K562 (cell line): ENCODE results near the gene MAP1LC3A. TPM values are rescaled to one million over a fixed set of nuclear protein-coding genes. Genes with fewer than 3 reads are reported as not detected.

ENCODE experiments used
- ATAC-seq: fragments of 200-7000 bp; cut with Tn5 transposase; 3 replicates; pipeline ENCODE4 v1.9.1; 2020; ENCODE audit warnings: moderate library complexity
- BruUV-seq: library from RNA; stranded (reverse); fragments of 400-500 nt; replicated peaks from 2 replicates; lab custom pipeline; 2021; lab: Mats Ljungman, UMichigan
- CTCF ChIA-PET: fragments of 300-600 bp; formaldehyde crosslinking; extraction: SDS; loops from one replicate; lab custom pipeline; 2021; ENCODE audit warnings: low intra/inter-chr PET ratio; lab: Yijun Ruan, JAX
- POLR2A ChIA-PET: fragments of 300-600, 350-650 bp; sonication (Branson Sonifier 250); formaldehyde crosslinking; extraction: SDS; loops from one replicate; lab custom pipeline; 2021; ENCODE audit warnings: antibody characterized with exemption, inconsistent platforms; lab: Yijun Ruan, JAX
- DNase-seq, 4 experiments: peaks; one replicate each; pipeline versions ENCODE4 v3.0.0 to v3.0.0-alpha.2; 2011 to 2018; ENCODE audit warnings: low spot score in 3 of 4, mixed read lengths in 3 of 4; ENCODE audit errors: extremely low read depth in 1 of 4
- FAIRE-seq: peaks from 2 replicates; lab custom pipeline; 2011; peaks lifted over from hg19 to GRCh38; lab: Jason Lieb, UNC
- H2AFZ ChIP-seq: 2 replicates; pipeline ENCODE4 v1.6.0; 2011; ENCODE audit warnings: low read depth, low read length, control low read depth, inconsistent platforms
- H3K27ac ChIP-seq: fragments of 200-600 bp; 3 replicates; pipeline ENCODE4 v1.8.0; 2011; ENCODE audit warnings: low read depth, mild to moderate bottlenecking, control low read depth, inconsistent platforms, low read length, moderate library complexity, mixed read lengths; ENCODE audit errors: extremely low read depth
- H3K27me3 ChIP-seq, 2 experiments: fragments of 300-600 bp in 1 of 2; 2 replicates in 1 of 2; 3 replicates in 1 of 2; pipeline versions ENCODE4 v1.6.0 to v1.8.0; 2011; ENCODE audit warnings: inconsistent platforms in 2 of 2, low read length in 2 of 2, mild to moderate bottlenecking in 1 of 2, mixed read lengths in 1 of 2, moderate library complexity in 1 of 2; ENCODE audit not compliant: control insufficient read depth in 2 of 2, insufficient read depth in 2 of 2
- H3K36me3 ChIP-seq: fragments of 300-600 bp; 3 replicates; pipeline ENCODE4 v1.8.0; 2011; ENCODE audit warnings: mild to moderate bottlenecking, low read length, inconsistent platforms; ENCODE audit not compliant: control insufficient read depth, insufficient read depth
- H3K4me1 ChIP-seq, 2 experiments: fragments of 200-600 bp in 1 of 2; replicated peaks in 1 of 2; 2 replicates in 1 of 2; 3 replicates in 1 of 2; pipeline versions ENCODE4 v1.5.1 to v1.8.0; 2011; ENCODE audit warnings: inconsistent platforms in 2 of 2, low read length in 2 of 2, mild to moderate bottlenecking in 1 of 2, mixed read lengths in 1 of 2, moderate library complexity in 1 of 2; ENCODE audit not compliant: control insufficient read depth in 2 of 2, insufficient read depth in 2 of 2
- H3K4me2 ChIP-seq: 2 replicates; pipeline ENCODE4 v1.6.1; 2011; ENCODE audit warnings: low read length, control low read depth, inconsistent platforms, mixed read lengths; ENCODE audit not compliant: insufficient read depth
- H3K4me3 ChIP-seq: fragments of 200-600 bp; sonication (generic), shearing (Covaris generic); 2 replicates; pipeline ENCODE4 v1.5.1; 2016; ENCODE audit warnings: control low read depth, inconsistent platforms
- H3K79me2 ChIP-seq: fragments of 200-600 bp; 3 replicates; pipeline ENCODE4 v1.8.0; 2011; ENCODE audit warnings: low read length, inconsistent platforms; ENCODE audit not compliant: control insufficient read depth, insufficient read depth
- H3K9ac ChIP-seq, 2 experiments: 2 replicates each; pipeline versions ENCODE4 v1.6.0 to v1.6.1; 2011; ENCODE audit warnings: low read depth in 2 of 2, low read length in 2 of 2, control low read depth in 1 of 2, inconsistent platforms in 1 of 2, mild to moderate bottlenecking in 1 of 2, mixed read lengths in 1 of 2; ENCODE audit not compliant: insufficient read depth in 1 of 2
- H3K9me1 ChIP-seq: one replicate; pipeline ENCODE4 v1.6.0; 2011; ENCODE audit warnings: inconsistent platforms, mild to moderate bottlenecking, low read length, moderate library complexity; ENCODE audit not compliant: control insufficient read depth, insufficient read depth
- H3K9me3 ChIP-seq: replicated peaks from 2 replicates; pipeline ENCODE4 v1.5.1; 2011; ENCODE audit warnings: low read depth, low read length, inconsistent platforms; ENCODE audit not compliant: control insufficient read depth, insufficient read depth
- H4K20me1 ChIP-seq: replicated peaks from 2 replicates; pipeline ENCODE4 v1.6.1; 2011; ENCODE audit warnings: low read length, inconsistent platforms, mixed read lengths; ENCODE audit not compliant: control insufficient read depth, insufficient read depth
- ARID2 ChIP-seq: fragments of 450-650 bp; IDR thresholded peaks from 2 replicates; pipeline ENCODE4 v1.6.1; 2017; ENCODE audit warnings: antibody characterized with exemption, mild to moderate bottlenecking
- GATA2 ChIP-seq: sonication (generic); formaldehyde crosslinking; IDR thresholded peaks from 2 replicates; pipeline ENCODE4 v1.4.0; 2020; ENCODE audit warnings: mild to moderate bottlenecking, missing genetic modification reagents
- KLF16 ChIP-seq: IDR thresholded peaks from 2 replicates; pipeline ENCODE4 v1.6.1; 2016; ENCODE audit warnings: antibody characterized with exemption
- LCOR ChIP-seq: sonication (generic); formaldehyde crosslinking; IDR thresholded peaks from 2 replicates; pipeline ENCODE4 v1.8.0; 2022; ENCODE audit warnings: mild to moderate bottlenecking, missing genetic modification reagents
- MTA1 ChIP-seq: fragments of 450-650 bp; IDR thresholded peaks from 2 replicates; pipeline ENCODE4 v1.6.1; 2017; ENCODE audit warnings: borderline replicate concordance
- NCOA4 ChIP-seq: fragments of 450-650 bp; IDR thresholded peaks from 2 replicates; pipeline ENCODE4 v1.6.1; 2018; ENCODE audit warnings: mild to moderate bottlenecking; ENCODE audit not compliant: partially characterized antibody
- NR4A1 ChIP-seq, 2 experiments: fragments of 250-450 bp in 1 of 2; fragments of 450-650 bp in 1 of 2; sonication (Bioruptor Pico) in 1 of 2; IDR thresholded peaks; 2 replicates each; pipeline versions ENCODE4 v1.4.0 to v1.6.1; 2016 to 2020; ENCODE audit warnings: mild to moderate bottlenecking in 2 of 2, missing compliant biosample characterization in 1 of 2, missing genetic modification characterization in 1 of 2, moderate library complexity in 1 of 2
- OTX1 ChIP-seq: fragments of 450-650 bp; formaldehyde crosslinking; IDR thresholded peaks from 2 replicates; pipeline ENCODE4 v1.4.0; 2022; ENCODE audit warnings: mild to moderate bottlenecking
- PHF8 ChIP-seq: fragments of 200-600 bp; sonication (generic); IDR thresholded peaks from 2 replicates; pipeline ENCODE4 v1.6.1; 2012; ENCODE audit warnings: mixed run types, mild to moderate bottlenecking, inconsistent platforms, low read length, moderate library complexity, borderline replicate concordance
- ZNF239 ChIP-seq: fragments of 250-450 bp; sonication (Bioruptor Pico); IDR thresholded peaks from 2 replicates; pipeline ENCODE4 v1.4.0; 2020; ENCODE audit warnings: mild to moderate bottlenecking
- ZNF699 ChIP-seq: fragments of 250-450 bp; sonication (Bioruptor Pico); IDR thresholded peaks from 2 replicates; pipeline ENCODE4 v1.8.0; 2021; ENCODE audit warnings: mild to moderate bottlenecking, moderate library complexity; ENCODE audit not compliant: insufficient replicate concordance
- ZNF76 ChIP-seq: fragments of 250-450 bp; sonication (Bioruptor Pico); IDR thresholded peaks from 2 replicates; pipeline ENCODE4 v1.4.0; 2020; ENCODE audit warnings: mild to moderate bottlenecking, moderate library complexity, borderline replicate concordance
- WGBS: fragments of 100-300 bp; shearing (Covaris generic); methylation state at CpG from one replicate; pipeline ENCODE4 v1.1.6; 2016; ENCODE audit warnings: low coverage, mixed read lengths; ENCODE audit not compliant: insufficient coverage; ENCODE audit errors: missing lambda C conversion rate; 5-methylcytosine and 5-hydroxymethylcytosine counted together
- in situ Hi-C: fragments of 300-500 bp; cut with MboI; formaldehyde crosslinking; loops from 4 replicates; pipeline ENCODE4 v1.15.0; 2018; ENCODE audit warnings: inconsistent platforms, mixed read lengths
- intact Hi-C: fragments of 100-400 bp; cut with micrococcal nuclease; formaldehyde crosslinking; loops from 2 replicates; pipeline ENCODE4 v1.14.2; 2022
- polyA plus RNA-seq, 8 experiments: library from polyadenylated mRNA; depleted of rRNA in 4 of 8; stranded (reverse) in 5 of 8; unstranded in 3 of 8; fragments of >200 nt; fragmentation: Nextera tagmentation in 2 of 8; fragmentation: Illumina TruSeq in 1 of 8; extraction: Ambion mirVana in 2 of 8; extraction: Trizol in 1 of 8; gene quantifications; 2 replicates each; pipeline versions ENCODE4 v1.2.1 to v1.2.3, GENCODE V29; 2011 to 2014; ENCODE audit warnings: inconsistent platforms in 1 of 8, missing spikeins in 1 of 8
- total RNA-seq, 7 experiments: library from RNA; depleted of rRNA in 6 of 7; stranded (reverse); fragments of >200 nt in 6 of 7; fragmentation: Illumina TruSeq in 2 of 7; extraction: Trizol in 2 of 7; gene quantifications; 2 replicates each; pipeline versions ENCODE4 v1.2.1 to v1.2.3, GENCODE V29; 2011 to 2021; ENCODE audit warnings: low replicate concordance in 1 of 7
- TF ChIP-seq, protein P1 (sequence below), 2 experiments: fragments of 450-650 bp; conservative IDR thresholded peaks; 2 replicates each; pipeline ENCODE4 v1.6.1; 2017; ENCODE audit warnings: mild to moderate bottlenecking in 2 of 2, moderate library complexity in 2 of 2
- TF ChIP-seq, protein P2 (sequence below): fragments of 150-350 bp; IDR thresholded peaks from 2 replicates; pipeline ENCODE4 v1.6.1; 2014; ENCODE audit warnings: low read depth, mild to moderate bottlenecking, low read length, borderline replicate concordance
- TF ChIP-seq, protein P3 (sequence below): fragments of 200-800 bp; sonication (Bioruptor generic); IDR thresholded peaks from 2 replicates; pipeline ENCODE4 v1.6.1; 2017; ENCODE audit warnings: missing genetic modification characterization, missing compliant biosample characterization

Gene MAP1LC3A
- total and polyA plus RNA-seq, 9 of the 15 experiments (the other 6 are each of a cell fraction or from before 2014, with no cell fraction given) = 0.27 to 0.38 TPM; not detected in 7

GRCh38 chr20:34566978-34567891 is 8.7 kb downstream of the MAP1LC3A start:
- no TSS peak for BruUV-seq
- Histone ChIP-seq H2AFZ (no peak overlapping the region), H3K27ac (no peak overlapping the region), H3K9me3 (no peaks in the 10 kb centered on the region), H3K27me3 (no peaks in the 10 kb centered on the region), H3K79me2 (no peaks in the 10 kb centered on the region), H3K4me3 (no peak overlapping the region), H3K9me1 (no peaks in the 10 kb centered on the region), H4K20me1 (peaks cover 3% of the 10 kb centered on the region; the same call in 1 of the 2 replicates), H3K9ac (peak overlapping the region in 1 of 2 experiments; percentile 3; a peak in 1 of 4 replicates), H3K4me2 (no peak overlapping the region), H3K36me3 (peaks cover 6% of the 10 kb centered on the region; the same call in 2 of the 3 replicates), H3K4me1 (peaks cover 3 to 15% of the 10 kb centered on the region in 2 experiments; a peak in 4 of 5 replicates)
- ChIA-PET CTCF (no interaction called here), POLR2A (interaction anchor here (0.7 to 2.1 kb wide), 4 partner anchors 9 to 19 kb away, joined by 3 to 7 read pairs (median 4); no protein-coding TSS in a partner anchor)
- in situ Hi-C loops (no loop called here), intact Hi-C loops (no loop called here)
- ATAC-seq = no peak
- 57% methylated on average over 9 of the region's 9 CpGs for WGBS
- DNase-seq = no peak
- no peak for FAIRE-seq
- TF ChIP-seq, protein P1, sequence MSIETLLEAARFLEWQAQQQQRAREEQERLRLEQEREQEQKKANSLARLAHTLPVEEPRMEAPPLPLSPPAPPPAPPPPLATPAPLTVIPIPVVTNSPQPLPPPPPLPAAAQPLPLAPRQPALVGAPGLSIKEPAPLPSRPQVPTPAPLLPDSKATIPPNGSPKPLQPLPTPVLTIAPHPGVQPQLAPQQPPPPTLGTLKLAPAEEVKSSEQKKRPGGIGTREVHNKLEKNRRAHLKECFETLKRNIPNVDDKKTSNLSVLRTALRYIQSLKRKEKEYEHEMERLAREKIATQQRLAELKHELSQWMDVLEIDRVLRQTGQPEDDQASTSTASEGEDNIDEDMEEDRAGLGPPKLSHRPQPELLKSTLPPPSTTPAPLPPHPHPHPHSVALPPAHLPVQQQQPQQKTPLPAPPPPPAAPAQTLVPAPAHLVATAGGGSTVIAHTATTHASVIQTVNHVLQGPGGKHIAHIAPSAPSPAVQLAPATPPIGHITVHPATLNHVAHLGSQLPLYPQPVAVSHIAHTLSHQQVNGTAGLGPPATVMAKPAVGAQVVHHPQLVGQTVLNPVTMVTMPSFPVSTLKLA (conservative IDR thresholded peaks at IDR 0.05) = no peak
- TF ChIP-seq ARID2 (no peak), PHF8 (no peak), ZNF699 (CRISPR knock-in tag) (no peak), ZNF76 (CRISPR knock-in tag) (no peak), LCOR (CRISPR knock-in tag) (no peak), MTA1 (no peak), ZNF239 (CRISPR knock-in tag) (no peak), NR4A1 (CRISPR knock-in tag; IDR thresholded peaks at IDR 0.05) (no peak), NR4A1 (tag; IDR thresholded peaks at IDR 0.05) (no peak), OTX1 (CRISPR knock-in tag) (no peak), NCOA4 (no peak), GATA2 (CRISPR knock-in tag) (no peak), KLF16 (no peak)
- TF ChIP-seq, protein P2, sequence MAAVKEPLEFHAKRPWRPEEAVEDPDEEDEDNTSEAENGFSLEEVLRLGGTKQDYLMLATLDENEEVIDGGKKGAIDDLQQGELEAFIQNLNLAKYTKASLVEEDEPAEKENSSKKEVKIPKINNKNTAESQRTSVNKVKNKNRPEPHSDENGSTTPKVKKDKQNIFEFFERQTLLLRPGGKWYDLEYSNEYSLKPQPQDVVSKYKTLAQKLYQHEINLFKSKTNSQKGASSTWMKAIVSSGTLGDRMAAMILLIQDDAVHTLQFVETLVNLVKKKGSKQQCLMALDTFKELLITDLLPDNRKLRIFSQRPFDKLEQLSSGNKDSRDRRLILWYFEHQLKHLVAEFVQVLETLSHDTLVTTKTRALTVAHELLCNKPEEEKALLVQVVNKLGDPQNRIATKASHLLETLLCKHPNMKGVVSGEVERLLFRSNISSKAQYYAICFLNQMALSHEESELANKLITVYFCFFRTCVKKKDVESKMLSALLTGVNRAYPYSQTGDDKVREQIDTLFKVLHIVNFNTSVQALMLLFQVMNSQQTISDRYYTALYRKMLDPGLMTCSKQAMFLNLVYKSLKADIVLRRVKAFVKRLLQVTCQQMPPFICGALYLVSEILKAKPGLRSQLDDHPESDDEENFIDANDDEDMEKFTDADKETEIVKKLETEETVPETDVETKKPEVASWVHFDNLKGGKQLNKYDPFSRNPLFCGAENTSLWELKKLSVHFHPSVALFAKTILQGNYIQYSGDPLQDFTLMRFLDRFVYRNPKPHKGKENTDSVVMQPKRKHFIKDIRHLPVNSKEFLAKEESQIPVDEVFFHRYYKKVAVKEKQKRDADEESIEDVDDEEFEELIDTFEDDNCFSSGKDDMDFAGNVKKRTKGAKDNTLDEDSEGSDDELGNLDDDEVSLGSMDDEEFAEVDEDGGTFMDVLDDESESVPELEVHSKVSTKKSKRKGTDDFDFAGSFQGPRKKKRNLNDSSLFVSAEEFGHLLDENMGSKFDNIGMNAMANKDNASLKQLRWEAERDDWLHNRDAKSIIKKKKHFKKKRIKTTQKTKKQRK = no peak
- TF ChIP-seq, protein P3, sequence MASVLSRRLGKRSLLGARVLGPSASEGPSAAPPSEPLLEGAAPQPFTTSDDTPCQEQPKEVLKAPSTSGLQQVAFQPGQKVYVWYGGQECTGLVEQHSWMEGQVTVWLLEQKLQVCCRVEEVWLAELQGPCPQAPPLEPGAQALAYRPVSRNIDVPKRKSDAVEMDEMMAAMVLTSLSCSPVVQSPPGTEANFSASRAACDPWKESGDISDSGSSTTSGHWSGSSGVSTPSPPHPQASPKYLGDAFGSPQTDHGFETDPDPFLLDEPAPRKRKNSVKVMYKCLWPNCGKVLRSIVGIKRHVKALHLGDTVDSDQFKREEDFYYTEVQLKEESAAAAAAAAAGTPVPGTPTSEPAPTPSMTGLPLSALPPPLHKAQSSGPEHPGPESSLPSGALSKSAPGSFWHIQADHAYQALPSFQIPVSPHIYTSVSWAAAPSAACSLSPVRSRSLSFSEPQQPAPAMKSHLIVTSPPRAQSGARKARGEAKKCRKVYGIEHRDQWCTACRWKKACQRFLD (CRISPR knock-in tag) = no peak
